K562 (cell line): ENCODE measurements around the gene OPRL1. TPM values are rescaled to one million over a fixed set of nuclear protein-coding genes. Genes with fewer than 3 reads are reported as not detected.
A peak's percentile ranks its signal among the peaks of the same experiment; 100 is the strongest.

Source experiments
- BHLHE40 ChIP-seq: IDR thresholded peaks from 2 replicates; pipeline ENCODE4 v1.6.1; 2011; ENCODE audit warnings: low read length, improper control_type of control experiment
- CHD4 ChIP-seq: fragments of 200-600 bp; sonication (generic); IDR thresholded peaks from 3 replicates; pipeline ENCODE4 v1.6.1; 2012; ENCODE audit warnings: low read depth, mild to moderate bottlenecking, mixed read lengths, low read length, inconsistent platforms; ENCODE audit not compliant: insufficient read depth, insufficient replicate concordance, poor library complexity, severe bottlenecking
- GTF2E2 ChIP-seq: fragments of 200-800 bp; sonication (Bioruptor generic); IDR thresholded peaks from 2 replicates; pipeline ENCODE4 v1.6.1; 2016; ENCODE audit warnings: missing genetic modification characterization, missing compliant biosample characterization
- HDAC1 ChIP-seq, 2 experiments: fragments of 450-650 bp; IDR thresholded peaks; 2 replicates each; pipeline ENCODE4 v1.6.1; 2016 to 2017; ENCODE audit warnings: inconsistent platforms in 1 of 2, mild to moderate bottlenecking in 1 of 2, moderate library complexity in 1 of 2
- HDGF ChIP-seq: fragments of 450-650 bp; IDR thresholded peaks from 2 replicates; pipeline ENCODE4 v1.6.1; 2016
- MXI1 ChIP-seq: IDR thresholded peaks from 2 replicates; pipeline ENCODE4 v1.6.1; 2011; ENCODE audit warnings: low read depth, mild to moderate bottlenecking, improper control_type of control experiment, low read length
- NCOA6 ChIP-seq: fragments of 450-650 bp; IDR thresholded peaks from 2 replicates; pipeline ENCODE4 v1.6.1; 2017; ENCODE audit warnings: mild to moderate bottlenecking
- NFXL1 ChIP-seq: fragments of 450-650 bp; formaldehyde crosslinking; IDR thresholded peaks from 2 replicates; pipeline ENCODE4 v1.4.0; 2021; ENCODE audit warnings: mild to moderate bottlenecking
- NR2C1 ChIP-seq, 2 experiments: fragments of 450-650 bp; IDR thresholded peaks; 2 replicates each; pipeline ENCODE4 v1.6.1; 2017; ENCODE audit warnings: mild to moderate bottlenecking in 2 of 2, antibody characterized with exemption in 1 of 2, inconsistent platforms in 1 of 2, missing compliant biosample characterization in 1 of 2, missing genetic modification characterization in 1 of 2
- POLR2G ChIP-seq: fragments of 200-400 bp; formaldehyde crosslinking; IDR thresholded peaks from 2 replicates; pipeline ENCODE4 v1.6.1; 2017; ENCODE audit warnings: low read depth, mild to moderate bottlenecking, antibody characterized with exemption, low read length, moderate library complexity
- RAD21 ChIP-seq, 2 experiments: fragments of 250-450 bp in 1 of 2; fragments of 450-650 bp in 1 of 2; sonication (Bioruptor Pico) in 1 of 2; formaldehyde crosslinking in 1 of 2; IDR thresholded peaks in 1 of 2; conservative IDR thresholded peaks in 1 of 2; 2 replicates each; pipeline versions ENCODE4 v1.4.0 to v1.8.0; 2020 to 2022; ENCODE audit warnings: mild to moderate bottlenecking in 2 of 2, moderate library complexity in 1 of 2
- STAT5A ChIP-seq: IDR thresholded peaks from 2 replicates; pipeline ENCODE4 v1.6.1; 2012; ENCODE audit warnings: low read length, inconsistent platforms, borderline replicate concordance
- WHSC1 ChIP-seq: IDR thresholded peaks from one replicate; pipeline ENCODE4 v1.6.1; 2012; ENCODE audit warnings: low read length, control low read depth, inconsistent platforms
- ZNF134 ChIP-seq: fragments of 250-450 bp; sonication (Bioruptor Pico); conservative IDR thresholded peaks from 2 replicates; pipeline ENCODE4 v1.4.0; 2020
- ZNF232 ChIP-seq: sonication (generic); formaldehyde crosslinking; IDR thresholded peaks from 2 replicates; pipeline ENCODE4 v1.8.0; 2022; ENCODE audit warnings: mild to moderate bottlenecking, missing genetic modification reagents
- polyA plus RNA-seq, 8 experiments: library from polyadenylated mRNA; depleted of rRNA in 4 of 8; stranded (reverse) in 5 of 8; unstranded in 3 of 8; fragments of >200 nt; fragmentation: Nextera tagmentation in 2 of 8; fragmentation: Illumina TruSeq in 1 of 8; extraction: Ambion mirVana in 2 of 8; extraction: Trizol in 1 of 8; gene quantifications; 2 replicates each; pipeline versions ENCODE4 v1.2.1 to v1.2.3, GENCODE V29; 2011 to 2014; ENCODE audit warnings: inconsistent platforms in 1 of 8, missing spikeins in 1 of 8
- total RNA-seq, 7 experiments: library from RNA; depleted of rRNA in 6 of 7; stranded (reverse); fragments of >200 nt in 6 of 7; fragmentation: Illumina TruSeq in 2 of 7; extraction: Trizol in 2 of 7; gene quantifications; 2 replicates each; pipeline versions ENCODE4 v1.2.1 to v1.2.3, GENCODE V29; 2011 to 2021; ENCODE audit warnings: low replicate concordance in 1 of 7
- TF ChIP-seq, protein P1 (sequence below), 2 experiments: fragments of 450-650 bp; conservative IDR thresholded peaks; 2 replicates each; pipeline ENCODE4 v1.6.1; 2017; ENCODE audit warnings: mild to moderate bottlenecking in 2 of 2, moderate library complexity in 2 of 2
- TF ChIP-seq, protein P2 (sequence below): fragments of 450-650 bp; IDR thresholded peaks from 2 replicates; pipeline ENCODE4 v1.6.1; 2016; ENCODE audit warnings: antibody characterized with exemption
- TF ChIP-seq, protein P3 (sequence below): fragments of 450-650 bp; IDR thresholded peaks from 2 replicates; pipeline ENCODE4 v1.6.1; 2018; ENCODE audit not compliant: partially characterized antibody

The OPRL1 gene
- total and polyA plus RNA-seq, 9 of the 15 experiments (the other 6 are each of a cell fraction or from before 2014, with no cell fraction given): 0.06 to 0.33 (median 0.11) TPM; not detected in 2

DNA sequence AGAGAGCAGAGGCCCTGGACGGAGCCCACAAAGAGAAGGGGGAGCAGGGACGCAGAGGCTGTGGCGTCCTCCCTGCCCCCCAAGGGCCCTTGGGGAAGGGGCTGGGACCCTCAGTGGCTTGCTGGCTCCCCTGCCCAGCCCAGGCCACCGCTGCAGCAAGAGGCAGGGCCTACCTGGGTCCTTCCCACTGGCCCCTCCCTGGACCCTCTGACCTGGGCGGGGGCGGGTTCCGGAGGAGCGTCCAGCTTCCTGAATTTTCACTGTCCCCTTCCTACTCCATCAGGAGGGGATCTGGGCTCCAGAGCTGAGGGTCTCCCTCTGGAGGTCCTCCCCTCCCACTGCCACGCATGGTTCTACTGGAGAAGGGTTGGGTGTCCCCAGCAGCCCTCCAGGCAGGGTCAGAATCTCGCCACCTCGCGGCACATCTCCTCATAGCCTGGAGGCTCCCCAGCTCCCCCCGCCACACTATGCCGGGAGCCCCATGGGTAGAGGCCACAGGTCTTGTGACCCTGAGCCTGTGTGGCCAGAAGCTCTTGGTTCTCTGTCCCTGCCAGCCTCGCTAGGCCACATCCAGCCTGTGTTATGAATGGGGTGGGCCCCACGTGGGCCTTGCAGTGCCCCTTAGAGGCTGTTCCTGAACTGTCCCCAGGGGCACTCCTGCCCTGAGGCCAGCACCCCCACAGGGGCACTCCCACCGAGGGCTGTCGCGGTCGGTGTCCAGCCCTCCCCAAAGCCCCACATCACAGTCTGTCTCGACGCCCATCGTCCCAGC lies 29.4 kb upstream of the OPRL1 start (continued):
- TF ChIP-seq HDAC1 (IDR thresholded peaks at IDR 0.05) (peak in 1 of 2 experiments; percentile 41; a peak in 1 of 4 replicates), NR2C1 (IDR thresholded peaks at IDR 0.05) (peak; percentile 55), NR2C1 (tag; IDR thresholded peaks at IDR 0.05) (peak; percentile 42; the same call in 1 of the 2 replicates), HDGF (0 out of 2 replicates have a peak, but pooled peaks have one; percentile 32), CHD4 (no peak), ZNF134 (CRISPR knock-in tag) (no peak), NCOA6 (no peak), BHLHE40 (peak; percentile 28; the same call in 1 of the 2 replicates), GTF2E2 (tag) (no peak), WHSC1 (no peak), STAT5A (no peak), POLR2G (peak; percentile 64), NFXL1 (CRISPR knock-in tag) (no peak), MXI1 (no peak), ZNF232 (CRISPR knock-in tag) (no peak), RAD21 (CRISPR knock-in tag; conservative IDR thresholded peaks at IDR 0.05 in 1 of 2, IDR thresholded peaks at IDR 0.05 in 1 of 2) (peak; percentile 5 to 38; a peak in 2 of 4 replicates)
- TF ChIP-seq, protein P1, sequence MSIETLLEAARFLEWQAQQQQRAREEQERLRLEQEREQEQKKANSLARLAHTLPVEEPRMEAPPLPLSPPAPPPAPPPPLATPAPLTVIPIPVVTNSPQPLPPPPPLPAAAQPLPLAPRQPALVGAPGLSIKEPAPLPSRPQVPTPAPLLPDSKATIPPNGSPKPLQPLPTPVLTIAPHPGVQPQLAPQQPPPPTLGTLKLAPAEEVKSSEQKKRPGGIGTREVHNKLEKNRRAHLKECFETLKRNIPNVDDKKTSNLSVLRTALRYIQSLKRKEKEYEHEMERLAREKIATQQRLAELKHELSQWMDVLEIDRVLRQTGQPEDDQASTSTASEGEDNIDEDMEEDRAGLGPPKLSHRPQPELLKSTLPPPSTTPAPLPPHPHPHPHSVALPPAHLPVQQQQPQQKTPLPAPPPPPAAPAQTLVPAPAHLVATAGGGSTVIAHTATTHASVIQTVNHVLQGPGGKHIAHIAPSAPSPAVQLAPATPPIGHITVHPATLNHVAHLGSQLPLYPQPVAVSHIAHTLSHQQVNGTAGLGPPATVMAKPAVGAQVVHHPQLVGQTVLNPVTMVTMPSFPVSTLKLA (conservative IDR thresholded peaks at IDR 0.05): peak in 1 of 2 experiments; percentile 37; a peak in 2 of 4 replicates
- TF ChIP-seq, protein P2, sequence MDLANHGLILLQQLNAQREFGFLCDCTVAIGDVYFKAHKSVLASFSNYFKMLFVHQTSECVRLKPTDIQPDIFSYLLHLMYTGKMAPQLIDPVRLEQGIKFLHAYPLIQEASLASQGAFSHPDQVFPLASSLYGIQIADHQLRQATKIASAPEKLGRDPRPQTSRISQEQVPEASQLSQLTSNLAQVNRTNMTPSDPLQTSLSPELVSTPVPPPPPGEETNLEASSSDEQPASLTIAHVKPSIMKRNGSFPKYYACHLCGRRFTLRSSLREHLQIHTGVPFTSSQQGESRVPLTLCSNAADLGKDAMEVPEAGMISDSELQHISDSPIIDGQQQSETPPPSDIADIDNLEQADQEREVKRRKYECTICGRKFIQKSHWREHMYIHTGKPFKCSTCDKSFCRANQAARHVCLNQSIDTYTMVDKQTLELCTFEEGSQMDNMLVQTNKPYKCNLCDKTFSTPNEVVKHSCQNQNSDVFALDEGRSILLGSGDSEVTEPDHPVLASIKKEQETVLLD: peak; percentile 30; the same call in 1 of the 2 replicates
- TF ChIP-seq, protein P3, sequence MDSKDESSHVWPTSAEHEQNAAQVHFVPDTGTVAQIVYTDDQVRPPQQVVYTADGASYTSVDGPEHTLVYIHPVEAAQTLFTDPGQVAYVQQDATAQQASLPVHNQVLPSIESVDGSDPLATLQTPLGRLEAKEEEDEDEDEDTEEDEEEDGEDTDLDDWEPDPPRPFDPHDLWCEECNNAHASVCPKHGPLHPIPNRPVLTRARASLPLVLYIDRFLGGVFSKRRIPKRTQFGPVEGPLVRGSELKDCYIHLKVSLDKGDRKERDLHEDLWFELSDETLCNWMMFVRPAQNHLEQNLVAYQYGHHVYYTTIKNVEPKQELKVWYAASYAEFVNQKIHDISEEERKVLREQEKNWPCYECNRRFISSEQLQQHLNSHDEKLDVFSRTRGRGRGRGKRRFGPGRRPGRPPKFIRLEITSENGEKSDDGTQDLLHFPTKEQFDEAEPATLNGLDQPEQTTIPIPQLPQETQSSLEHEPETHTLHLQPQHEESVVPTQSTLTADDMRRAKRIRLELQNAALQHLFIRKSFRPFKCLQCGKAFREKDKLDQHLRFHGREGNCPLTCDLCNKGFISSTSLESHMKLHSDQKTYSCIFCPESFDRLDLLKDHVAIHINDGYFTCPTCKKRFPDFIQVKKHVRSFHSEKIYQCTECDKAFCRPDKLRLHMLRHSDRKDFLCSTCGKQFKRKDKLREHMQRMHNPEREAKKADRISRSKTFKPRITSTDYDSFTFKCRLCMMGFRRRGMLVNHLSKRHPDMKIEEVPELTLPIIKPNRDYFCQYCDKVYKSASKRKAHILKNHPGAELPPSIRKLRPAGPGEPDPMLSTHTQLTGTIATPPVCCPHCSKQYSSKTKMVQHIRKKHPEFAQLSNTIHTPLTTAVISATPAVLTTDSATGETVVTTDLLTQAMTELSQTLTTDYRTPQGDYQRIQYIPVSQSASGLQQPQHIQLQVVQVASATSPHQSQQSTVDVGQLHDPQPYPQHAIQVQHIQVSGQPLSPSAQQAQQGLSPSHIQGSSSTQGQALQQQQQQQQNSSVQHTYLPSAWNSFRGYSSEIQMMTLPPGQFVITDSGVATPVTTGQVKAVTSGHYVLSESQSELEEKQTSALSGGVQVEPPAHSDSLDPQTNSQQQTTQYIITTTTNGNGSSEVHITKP: peak; percentile 63
